OCI-LY7 (cell line): ENCODE data around the gene CLEC12A. TPM values are rescaled to one million over a fixed set of nuclear protein-coding genes. Genes with fewer than 3 reads are reported as not detected.
"Not testable (repeated sequence)": the region's sequence is repeated elsewhere in the genome, so short reads cannot be mapped to it uniquely, and the experiment has no call there.

Experiments used
- BruUV-seq: library from RNA; stranded (reverse); fragments of 400-500 nt; replicated peaks from 2 replicates; lab custom pipeline; 2021; lab: Mats Ljungman, UMichigan
- CTCF ChIA-PET: fragments of 300-600 bp; sonication (Branson Sonifier 250); formaldehyde crosslinking; loops from one replicate; lab custom pipeline; 2022; ENCODE audit warnings: antibody characterized with exemption; ENCODE audit not compliant: unreplicated experiment; lab: Charles Lee
- POLR2A ChIA-PET: fragments of 300-600 bp; sonication (Branson Sonifier 250); formaldehyde crosslinking; loops from one replicate; lab custom pipeline; 2022; ENCODE audit warnings: antibody characterized with exemption; lab: Charles Lee
- DNase-seq: peaks from one replicate; pipeline ENCODE4 v3.0.0-alpha.2; 2015; ENCODE audit warnings: low spot score
- H2AFZ ChIP-seq: fragments of 200-600 bp; sonication (generic), shearing (Covaris generic); 2 replicates; pipeline ENCODE4 v1.6.1; 2014; ENCODE audit warnings: mild to moderate bottlenecking, antibody characterized with exemption, low read length, moderate library complexity
- H3K27ac ChIP-seq: fragments of 200-600 bp; sonication (generic); 2 replicates; pipeline ENCODE4 v1.5.1; 2014; ENCODE audit warnings: mixed run types, low read depth, mild to moderate bottlenecking, moderate library complexity, low read length, inconsistent platforms; ENCODE audit not compliant: poor library complexity, severe bottlenecking
- H3K36me3 ChIP-seq: fragments of 200-600 bp; sonication (generic); 2 replicates; pipeline ENCODE4 v1.6.1; 2014; ENCODE audit warnings: mild to moderate bottlenecking, antibody characterized with exemption, low read length, moderate library complexity, mixed read lengths; ENCODE audit not compliant: insufficient read depth
- H3K4me1 ChIP-seq: fragments of 200-600 bp; sonication (generic); 2 replicates; pipeline ENCODE4 v1.5.1; 2014; ENCODE audit warnings: mild to moderate bottlenecking, low read length; ENCODE audit not compliant: insufficient read depth, poor library complexity, severe bottlenecking
- H3K4me2 ChIP-seq: fragments of 200-600 bp; sonication (generic); 2 replicates; pipeline ENCODE4 v1.6.1; 2014; ENCODE audit warnings: mild to moderate bottlenecking, low read length
- H3K4me3 ChIP-seq: fragments of 200-600 bp; sonication (generic); 2 replicates; pipeline ENCODE4 v1.5.1; 2014; ENCODE audit warnings: mild to moderate bottlenecking, low read depth, low read length; ENCODE audit not compliant: poor library complexity, severe bottlenecking
- H3K79me2 ChIP-seq: fragments of 200-600 bp; sonication (generic); 2 replicates; pipeline ENCODE4 v1.6.1; 2016; ENCODE audit warnings: low read depth, mild to moderate bottlenecking, low read length, moderate library complexity, mixed read lengths; ENCODE audit not compliant: insufficient read depth
- H3K9me2 ChIP-seq: fragments of 200-600 bp; sonication (generic); 2 replicates; pipeline ENCODE4 v1.6.1; 2016; ENCODE audit warnings: mild to moderate bottlenecking, low read length, mixed read lengths; ENCODE audit not compliant: insufficient read depth
- H3K9me3 ChIP-seq: fragments of 200-600 bp; sonication (generic); 2 replicates; pipeline ENCODE4 v1.6.1; 2014; ENCODE audit warnings: mild to moderate bottlenecking, mixed run types, low read length, mixed read lengths
- H4K20me1 ChIP-seq: fragments of 200-600 bp; sonication (generic); 2 replicates; pipeline ENCODE4 v1.6.1; 2014; ENCODE audit warnings: mild to moderate bottlenecking, antibody characterized with exemption, low read length, moderate library complexity, mixed read lengths; ENCODE audit not compliant: insufficient read depth
- EZH2phosphoT487 ChIP-seq: fragments of 200-600 bp; sonication (generic); IDR thresholded peaks from 2 replicates; pipeline ENCODE4 v1.6.1; 2018; ENCODE audit warnings: low read depth, borderline replicate concordance, mild to moderate bottlenecking, mixed run types, antibody characterized with exemption, low read length, moderate library complexity, mixed read lengths
- intact Hi-C: fragments of 100-400 bp; cut with micrococcal nuclease; formaldehyde crosslinking; loops from one replicate; pipeline ENCODE4 v1.10.0; 2022; ENCODE audit not compliant: unreplicated experiment
- total RNA-seq, 2 experiments: library from RNA; depleted of rRNA in 1 of 2; stranded (reverse); fragments of >200 nt in 1 of 2; shearing (Covaris generic) in 1 of 2; gene quantifications; 2 replicates each; pipeline ENCODE4 v1.2.3, GENCODE V29; 2014 to 2022
- TF ChIP-seq, protein P1 (sequence below): fragments of 200-600 bp; sonication (generic); conservative IDR thresholded peaks from 2 replicates; pipeline ENCODE4 v1.5.1; 2014; ENCODE audit warnings: mild to moderate bottlenecking, antibody characterized with exemption, low read length, moderate library complexity, mixed read lengths

CLEC12A gene
- total RNA-seq, 2 experiments from 2014 or later = not detected

DNA sequence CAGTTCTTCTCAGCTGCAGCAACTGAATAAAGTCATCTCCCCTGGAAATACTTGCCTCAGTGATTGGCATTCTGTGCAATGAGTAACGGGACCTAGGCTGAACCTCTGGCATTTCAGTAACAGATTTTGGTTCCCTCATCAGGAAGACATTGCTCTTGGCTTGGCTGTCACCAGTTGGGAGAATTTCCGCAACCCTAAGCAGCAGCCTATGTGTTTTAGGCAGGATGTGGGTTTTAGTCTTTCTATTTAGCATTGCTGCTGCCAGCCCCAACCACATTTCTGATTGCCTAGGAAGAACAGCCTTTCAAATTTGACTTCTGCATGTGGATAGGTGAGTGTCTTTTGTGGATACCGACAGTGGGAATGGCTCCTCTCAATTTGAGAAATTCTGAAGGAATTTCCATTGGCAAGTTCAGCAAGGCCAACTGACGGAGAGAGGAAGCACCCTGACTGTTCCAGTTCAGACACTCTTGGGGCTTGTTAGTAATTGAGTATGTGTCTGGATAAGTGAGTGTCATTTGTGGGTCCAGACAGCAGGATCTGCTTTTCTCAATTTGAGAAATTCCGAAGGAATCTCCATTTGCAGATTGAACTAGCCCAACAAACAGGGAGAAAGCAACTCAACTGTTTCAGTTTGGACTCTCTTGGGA, 20.1 kb upstream of the CLEC12A start:
- Histone ChIP-seq H3K4me3 (no peak overlapping the region), H3K4me1 (no peaks in the 10 kb centered on the region), H3K36me3 (no peaks in the 10 kb centered on the region), H3K27ac (no peak overlapping the region), H4K20me1 (no peaks in the 10 kb centered on the region), H3K79me2 (no peaks in the 10 kb centered on the region), H3K4me2 (no peak overlapping the region), H3K9me3 (no peaks in the 10 kb centered on the region), H2AFZ (no peak overlapping the region), H3K9me2 (no peaks in the 10 kb centered on the region)
- no peak for DNase-seq
- intact Hi-C loops = no loop called here
- ChIA-PET CTCF (no interaction called here), POLR2A (interaction anchor here (0.6 kb wide), 1 partner anchor 326 kb away, joined by 3 read pairs; no protein-coding TSS in a partner anchor)
- BruUV-seq = no TSS peak
- TF ChIP-seq, protein P1, sequence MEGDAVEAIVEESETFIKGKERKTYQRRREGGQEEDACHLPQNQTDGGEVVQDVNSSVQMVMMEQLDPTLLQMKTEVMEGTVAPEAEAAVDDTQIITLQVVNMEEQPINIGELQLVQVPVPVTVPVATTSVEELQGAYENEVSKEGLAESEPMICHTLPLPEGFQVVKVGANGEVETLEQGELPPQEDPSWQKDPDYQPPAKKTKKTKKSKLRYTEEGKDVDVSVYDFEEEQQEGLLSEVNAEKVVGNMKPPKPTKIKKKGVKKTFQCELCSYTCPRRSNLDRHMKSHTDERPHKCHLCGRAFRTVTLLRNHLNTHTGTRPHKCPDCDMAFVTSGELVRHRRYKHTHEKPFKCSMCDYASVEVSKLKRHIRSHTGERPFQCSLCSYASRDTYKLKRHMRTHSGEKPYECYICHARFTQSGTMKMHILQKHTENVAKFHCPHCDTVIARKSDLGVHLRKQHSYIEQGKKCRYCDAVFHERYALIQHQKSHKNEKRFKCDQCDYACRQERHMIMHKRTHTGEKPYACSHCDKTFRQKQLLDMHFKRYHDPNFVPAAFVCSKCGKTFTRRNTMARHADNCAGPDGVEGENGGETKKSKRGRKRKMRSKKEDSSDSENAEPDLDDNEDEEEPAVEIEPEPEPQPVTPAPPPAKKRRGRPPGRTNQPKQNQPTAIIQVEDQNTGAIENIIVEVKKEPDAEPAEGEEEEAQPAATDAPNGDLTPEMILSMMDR = no peak
- no peak for TF ChIP-seq EZH2phosphoT487

DNA sequence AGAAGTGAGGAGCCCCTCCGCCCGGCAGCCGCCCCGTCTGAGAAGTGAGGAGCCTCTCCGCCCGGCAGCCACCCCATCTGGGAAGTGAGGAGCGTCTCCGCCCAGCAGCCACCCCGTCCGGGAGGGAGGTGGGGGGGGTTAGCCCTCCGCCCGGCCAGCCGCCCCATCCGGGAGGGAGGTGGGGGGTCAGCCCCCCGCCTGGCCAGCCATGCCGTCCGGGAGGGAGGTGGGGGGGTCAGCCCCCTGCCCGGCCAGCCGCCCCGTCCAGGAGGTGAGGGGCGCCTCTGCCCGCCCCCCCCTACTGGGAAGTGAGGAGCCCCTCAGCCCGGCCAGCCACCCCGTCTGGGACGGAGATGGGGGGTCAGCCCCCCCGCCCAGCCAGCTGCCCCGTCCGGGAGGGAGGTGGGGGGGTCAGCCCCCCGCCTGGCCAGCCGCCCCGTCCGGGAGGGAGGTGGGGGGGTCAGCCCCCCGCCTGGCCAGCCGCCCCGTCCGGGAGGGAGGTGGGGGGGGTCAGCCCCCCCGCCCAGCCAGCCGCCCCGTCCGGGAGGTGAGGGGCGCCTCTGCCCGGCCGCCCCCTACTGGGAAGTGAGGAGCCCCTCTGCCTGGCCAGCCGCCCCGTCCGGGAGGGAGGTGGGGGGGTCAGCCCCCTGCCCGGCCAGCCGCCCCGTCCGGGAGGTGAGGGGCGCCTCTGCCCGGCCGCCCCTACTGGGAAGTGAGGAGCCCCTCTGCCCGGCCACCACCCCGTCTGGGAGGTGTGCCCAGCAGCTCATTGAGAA, 18.1 kb upstream of the CLEC12A start:
- H3K4me2 ChIP-seq, H3K4me1 ChIP-seq, intact Hi-C loops, H3K36me3 ChIP-seq, DNase-seq, H2AFZ ChIP-seq, H3K9me3 ChIP-seq, POLR2A ChIA-PET, H4K20me1 ChIP-seq, H3K4me3 ChIP-seq, BruUV-seq, H3K79me2 ChIP-seq, H3K27ac ChIP-seq, CTCF ChIA-PET, H3K9me2 ChIP-seq: not testable (repeated sequence)

DNA sequence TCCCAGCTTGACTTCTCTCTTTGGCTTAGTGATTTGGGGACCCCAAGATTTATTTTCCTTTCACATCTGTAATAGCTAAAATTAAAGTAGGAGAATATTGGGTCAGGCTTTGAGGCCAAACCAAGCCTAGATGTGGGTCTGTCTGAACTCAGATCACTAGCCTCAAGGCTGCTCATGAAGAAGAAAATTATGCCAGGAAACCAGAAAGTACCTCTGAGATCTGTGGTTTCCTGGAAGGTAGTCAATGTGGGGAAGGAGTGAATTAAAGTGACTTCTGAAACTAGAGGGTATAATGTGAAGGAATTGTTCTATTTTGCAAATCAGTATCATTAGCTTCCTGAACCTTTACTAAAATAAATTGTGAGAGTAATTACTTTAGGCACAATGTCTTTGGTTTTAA, 13.4 kb upstream of the CLEC12A start:
- intact Hi-C loops = no loop called here
- H3K36me3 ChIP-seq = no peaks in the 10 kb centered on the region
- TF ChIP-seq EZH2phosphoT487 = no peak
- TF ChIP-seq, protein P1 = no peak
- no peaks in the 10 kb centered on the region for H3K79me2 ChIP-seq
- H3K4me3 ChIP-seq = no peak overlapping the region
- no peak overlapping the region for H2AFZ ChIP-seq
- ChIA-PET POLR2A (no interaction called here), CTCF (no interaction called here)
- no TSS peak for BruUV-seq
- H3K9me3 ChIP-seq = no peaks in the 10 kb centered on the region
- no peak for DNase-seq
- H3K9me2 ChIP-seq = no peaks in the 10 kb centered on the region
- H3K4me1 ChIP-seq = no peaks in the 10 kb centered on the region
- no peak overlapping the region for H3K27ac ChIP-seq
- no peaks in the 10 kb centered on the region for H4K20me1 ChIP-seq
- no peak overlapping the region for H3K4me2 ChIP-seq
